ENCODE measurements around the gene RHPN2.
A peak's percentile ranks its signal among the peaks of the same experiment; 100 is the strongest.

The RHPN2 gene

GRCh38 chr19:33064792-33065550 lies at the start of gene RHPN2:
Gene RHPN2 (minus strand): TSS chr19:33064888. CDS start chr19:33064852, 36 bp downstream.
- no peak for DNase-seq

DNA sequence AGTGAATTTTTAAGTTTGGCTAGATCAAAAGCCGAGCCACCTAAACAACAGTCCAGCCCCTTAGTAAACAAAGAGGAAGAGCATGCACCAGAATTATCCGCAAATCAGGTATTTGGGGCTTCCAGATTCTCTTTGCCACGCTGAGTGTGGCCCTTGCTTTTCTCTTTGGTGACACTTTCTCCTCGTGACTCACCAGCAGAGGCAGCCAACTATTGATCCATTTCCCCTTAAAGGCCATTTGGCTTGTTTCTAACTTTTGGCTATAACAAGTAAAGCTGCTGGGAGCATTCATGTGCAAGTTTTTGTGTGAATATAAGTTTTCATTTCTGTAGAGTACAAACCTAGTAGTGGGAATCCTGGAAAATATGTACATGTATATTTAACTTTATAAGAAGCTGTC lies 49.6 kb upstream of the RHPN2 start:
- DNase-seq, result no peak

DNA sequence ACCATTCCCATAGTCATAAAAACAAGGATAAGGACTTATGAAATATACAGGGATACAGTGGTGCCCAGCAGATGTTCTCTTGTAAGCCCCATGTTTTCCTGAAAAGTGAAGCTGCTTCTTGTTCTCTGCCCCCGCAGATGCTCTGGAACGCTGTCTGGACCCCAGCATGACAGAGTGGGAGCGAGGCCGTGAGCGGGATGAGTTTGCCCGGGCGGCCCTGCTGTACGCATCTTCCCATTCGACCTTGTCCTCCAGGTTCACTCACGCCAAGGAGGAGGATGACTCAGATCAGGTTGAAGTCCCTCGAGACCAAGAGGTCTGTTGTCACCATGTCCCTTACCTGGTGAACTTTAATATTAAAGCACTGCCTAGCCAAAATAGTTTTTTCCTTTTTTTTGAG lies 46.9 kb upstream of the RHPN2 start:
- DNase-seq, result no peak

- no peak for DNase-seq
Measured at GRCh38 chr19:33110137-33110910, 45.6 kb upstream of the RHPN2 start.

- DNase-seq, result no peak
Measured at GRCh38 chr19:33108161-33108560, 43.5 kb upstream of the RHPN2 start.

- DNase-seq, result no peak
Measured at GRCh38 chr19:33102893-33103292, 38.2 kb upstream of the RHPN2 start.

GRCh38 chr19:33100894-33101644 lies 36.4 kb upstream of the RHPN2 start:
- no peak for DNase-seq

- no peak for DNase-seq
Measured at GRCh38 chr19:33098055-33098534, 33.4 kb upstream of the RHPN2 start.

DNA sequence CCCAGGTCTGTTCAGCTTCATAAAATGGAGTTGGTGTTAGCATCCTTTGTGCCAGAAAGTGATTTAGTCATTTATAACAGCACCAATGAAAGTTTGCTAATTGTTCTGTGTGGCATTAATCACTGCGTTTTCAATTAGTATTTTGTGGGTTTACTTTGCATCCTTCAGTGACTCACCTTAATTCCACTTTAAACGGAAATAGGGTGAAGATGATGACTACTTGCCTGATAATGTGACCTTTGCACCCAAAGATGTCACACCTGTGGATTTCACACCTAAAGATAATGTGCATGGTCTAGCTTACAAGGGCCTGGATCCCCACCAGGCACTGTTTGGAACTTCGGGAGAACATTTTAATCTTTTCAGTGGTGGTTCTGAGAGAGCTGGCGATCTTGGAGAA lies 31.3 kb upstream of the RHPN2 start:
- DNase-seq, result no peak

DNA sequence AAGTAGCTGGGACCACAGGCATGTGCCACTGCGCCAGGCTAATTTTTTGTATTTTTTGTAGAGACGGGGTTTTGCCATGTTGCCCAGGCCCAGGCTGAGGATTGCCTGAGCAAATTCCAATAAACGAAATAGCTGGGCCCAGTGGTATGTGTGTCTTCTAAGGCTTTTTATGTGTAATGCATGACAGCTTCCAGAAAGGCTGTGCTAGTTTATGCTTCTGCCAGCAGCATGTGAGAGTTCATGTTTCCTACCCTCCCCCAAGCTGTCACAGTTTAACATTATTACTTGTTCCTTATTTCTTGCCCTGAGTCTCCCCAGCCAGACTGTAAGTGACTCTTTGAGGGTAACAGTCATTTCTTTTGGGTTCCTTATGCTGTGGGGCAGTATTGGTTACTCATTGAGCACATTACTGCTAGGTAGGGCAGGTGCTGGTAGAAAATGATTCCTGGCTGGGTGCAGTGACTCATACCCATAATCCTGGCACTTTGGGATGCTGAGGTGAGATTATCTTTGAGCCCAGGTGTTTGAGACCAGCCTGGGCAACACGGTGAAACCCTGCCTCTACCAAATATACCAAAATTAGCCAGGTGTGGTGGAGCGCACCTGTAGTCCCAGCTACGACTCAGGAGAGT lies 29.9 kb upstream of the RHPN2 start:
- no peak for DNase-seq

GRCh38 chr19:33093420-33094210 lies 28.9 kb upstream of the RHPN2 start:
- DNase-seq, result no peak

GRCh38 chr19:33090179-33090578 lies 25.5 kb upstream of the RHPN2 start:
- DNase-seq, result no peak

GRCh38 chr19:33089010-33089409 lies 24.3 kb upstream of the RHPN2 start:
- DNase-seq, result no peak

DNA sequence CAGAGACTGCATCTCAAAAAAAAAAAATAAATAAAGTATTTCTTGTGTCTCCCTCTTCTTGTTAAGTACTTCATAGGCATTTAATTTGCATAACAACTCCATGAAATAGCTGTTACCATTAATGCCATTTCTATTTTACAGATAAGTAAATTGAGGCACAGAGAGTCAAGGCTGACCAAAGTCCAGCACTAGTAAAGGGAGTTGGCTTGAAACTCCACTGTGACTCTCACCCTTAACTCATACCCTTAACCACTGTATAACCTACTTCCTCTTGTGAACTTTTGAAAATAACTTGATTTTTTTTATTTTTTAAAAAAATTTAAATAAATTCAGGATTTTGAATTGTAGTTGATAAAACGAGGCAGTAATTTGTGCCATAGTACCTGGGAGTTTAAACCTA lies 22.3 kb upstream of the RHPN2 start:
- no peak for DNase-seq

DNA sequence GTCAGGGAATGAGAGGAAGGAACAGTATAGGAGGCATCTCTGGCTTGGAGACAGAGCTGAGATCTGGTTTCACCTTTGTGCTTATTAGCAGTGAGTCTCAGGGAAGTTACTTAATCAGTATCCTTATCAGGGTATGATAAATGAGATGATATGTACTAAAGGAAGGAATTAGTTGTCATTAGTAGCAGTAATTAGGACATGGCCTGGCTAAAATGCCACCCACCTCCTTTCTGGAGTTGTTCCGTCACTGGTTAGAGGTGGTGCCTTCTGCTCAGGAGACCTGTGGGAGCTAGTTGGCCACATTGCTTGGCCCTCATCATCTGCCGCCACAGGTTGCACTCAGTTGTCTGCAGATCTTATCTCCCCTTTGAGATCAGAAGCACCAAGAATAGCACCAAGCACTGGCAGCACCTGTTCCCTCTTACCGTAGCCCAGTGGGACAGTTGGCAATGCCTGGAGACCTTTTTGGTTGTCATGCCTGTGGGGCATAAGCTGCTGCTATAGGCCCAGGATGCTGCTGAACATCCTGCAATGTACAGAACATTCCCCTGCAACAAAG lies 21.0 kb upstream of the RHPN2 start:
- DNase-seq, result no peak

DNA sequence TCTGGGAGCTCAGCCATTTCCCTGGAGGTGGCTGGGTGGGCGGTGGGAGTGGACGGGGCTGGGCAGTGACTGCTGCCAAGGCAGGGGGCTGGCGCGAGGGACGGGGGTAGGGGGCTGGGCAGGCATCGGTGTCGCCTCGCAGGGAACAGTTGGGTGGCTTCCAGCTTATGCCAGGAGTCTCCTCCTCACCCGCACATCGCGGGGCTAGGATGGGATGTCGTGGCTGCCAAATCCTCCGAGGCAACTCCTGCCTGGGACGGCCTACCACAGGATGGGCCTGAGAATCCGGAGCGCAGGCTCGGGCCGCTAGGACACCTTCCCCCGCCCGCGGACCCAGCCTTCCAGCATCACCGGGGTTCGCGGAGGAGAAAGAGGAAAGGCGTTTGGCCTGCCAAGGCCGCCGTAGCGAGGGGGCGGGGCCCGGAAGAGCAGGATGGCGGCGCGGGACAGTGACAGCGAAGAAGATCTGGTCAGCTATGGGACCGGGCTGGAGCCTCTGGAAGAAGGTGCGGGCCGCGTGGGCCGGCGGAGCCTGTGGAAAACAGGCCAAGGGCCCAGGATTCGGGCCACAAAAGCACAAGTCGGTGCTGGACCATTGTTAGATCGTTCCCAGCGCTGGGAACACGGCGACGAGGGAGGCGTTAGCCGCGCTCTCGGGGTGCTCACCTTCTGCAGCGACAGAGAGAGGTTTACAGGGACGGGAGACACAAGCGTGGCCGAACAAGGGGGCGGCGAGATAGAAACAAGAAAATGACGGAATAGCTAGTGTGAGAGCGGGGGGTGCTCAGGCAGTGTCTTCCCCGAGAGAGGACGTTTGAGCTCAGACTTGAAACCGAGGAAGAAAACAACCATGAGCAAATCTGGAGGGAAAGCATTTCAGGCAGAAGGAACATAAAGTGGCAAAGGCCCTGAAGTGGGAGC lies 16.3 kb upstream of the RHPN2 start, which contains the start of gene GPATCH1:
GPATCH1 (plus strand) TSS at position 421 of the 921 bp plus-strand sequence; CDS start at position 434, 13 bp downstream.
- DNase-seq, result peak; percentile 58

- DNase-seq, result no peak
Measured at GRCh38 chr19:33075519-33075918, 10.8 kb upstream of the RHPN2 start.

DNA sequence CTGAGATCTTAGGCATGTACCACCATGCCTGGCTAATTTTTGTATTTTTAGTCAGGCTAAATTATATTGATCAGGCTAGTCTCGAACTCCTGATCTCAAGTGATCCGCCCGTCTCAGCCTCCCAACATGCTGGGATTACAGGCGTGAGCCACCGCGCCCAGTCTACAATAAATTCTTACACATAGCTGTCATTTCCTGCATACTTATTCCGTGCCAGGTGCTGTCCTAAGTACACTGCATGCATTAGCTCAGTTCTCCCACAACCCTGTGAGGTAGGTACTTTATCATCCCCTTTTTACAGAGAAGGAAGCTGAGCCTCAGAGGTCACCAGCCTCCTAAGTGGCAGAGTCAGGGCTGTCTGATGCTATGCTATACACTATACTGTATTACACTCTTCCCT lies 7.2 kb upstream of the RHPN2 start:
- no peak for DNase-seq

GRCh38 chr19:33067121-33067520 lies 2.4 kb upstream of the RHPN2 start:
- no peak for DNase-seq

GRCh38 chr19:33066543-33066942 lies 1.9 kb upstream of the RHPN2 start:
- no peak for DNase-seq

DNA sequence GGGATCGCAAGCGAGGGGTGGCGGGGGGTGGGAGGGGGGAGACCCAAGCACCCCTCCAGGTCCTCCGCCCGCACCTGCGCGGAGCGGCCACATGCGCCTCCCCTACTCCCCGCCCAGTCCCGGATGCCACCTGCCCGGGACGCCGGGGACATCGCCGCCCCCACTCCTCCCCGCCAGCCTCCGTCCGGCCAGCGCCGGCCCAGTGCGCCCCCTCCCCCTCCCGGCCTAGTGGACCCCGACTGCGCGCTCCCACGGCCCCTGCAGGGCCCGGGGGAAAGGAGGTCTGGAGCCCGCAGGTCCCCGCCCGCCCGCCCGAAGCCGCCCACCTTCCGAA lies 263 bp downstream of the RHPN2 start:
- DNase-seq, result no peak

Measured in NCI-H524 treated with DMSO at 0.1 percent for 48 hours (cell line).